Activated T-helper 1 cell treated with Interleukin-2 at 50 U/mL for 16 hours (primary cell): ENCODE measurements around the gene PRR27.

ENCODE experiments used
- DNase-seq: peaks from one replicate; pipeline ENCODE4 v3.0.0-alpha.2; 2020; ENCODE audit warnings: low read depth

PRR27 gene

DNA sequence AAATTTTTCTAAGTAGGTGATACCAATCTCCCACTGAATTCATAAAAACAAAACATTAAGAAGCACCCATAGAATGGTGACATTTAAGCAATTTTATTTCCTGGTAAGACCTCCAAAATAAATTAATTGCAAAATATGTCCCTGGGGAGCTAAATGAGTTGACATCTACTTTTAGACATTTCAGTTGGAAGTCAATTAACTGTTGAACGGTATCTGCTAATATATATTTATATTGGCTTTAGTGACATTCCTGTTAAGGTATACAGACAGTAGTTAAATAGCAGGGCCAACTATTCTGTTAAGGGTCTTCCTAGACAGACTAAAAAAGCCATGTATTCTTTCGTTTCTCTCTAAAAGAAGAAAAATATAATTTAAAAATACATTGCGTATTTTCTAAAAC is at the start of gene PRR27:
Gene PRR27 (plus strand): TSS at position 301 of the 400 bp plus-strand sequence. CDS start 139 bp downstream, outside the sequence.
- DNase-seq, result no peak

GRCh38 chr4:70110917-70111316 is 43.1 kb upstream of the PRR27 start:
- no peak for DNase-seq

GRCh38 chr4:70113656-70114055 is 40.4 kb upstream of the PRR27 start:
- DNase-seq, result no peak

DNA sequence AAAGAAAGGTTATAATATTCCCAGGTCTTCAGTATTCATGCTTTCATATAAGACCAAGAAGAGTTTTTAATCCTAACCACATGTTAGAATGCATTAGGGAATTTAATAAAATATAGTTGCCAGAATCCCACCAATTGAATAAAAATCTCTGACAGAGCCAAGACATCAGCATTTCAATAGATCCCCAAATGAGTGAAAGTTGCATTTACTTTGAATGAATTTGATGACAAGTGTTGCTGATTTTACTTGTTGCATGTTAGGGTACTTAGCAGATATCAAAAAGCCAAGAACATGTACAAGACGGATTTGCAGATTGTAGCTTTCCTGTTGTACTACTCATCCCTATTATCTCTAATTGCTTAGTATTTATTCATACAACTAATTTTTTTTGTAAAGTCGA is 39.9 kb upstream of the PRR27 start:
- no peak for DNase-seq

DNA sequence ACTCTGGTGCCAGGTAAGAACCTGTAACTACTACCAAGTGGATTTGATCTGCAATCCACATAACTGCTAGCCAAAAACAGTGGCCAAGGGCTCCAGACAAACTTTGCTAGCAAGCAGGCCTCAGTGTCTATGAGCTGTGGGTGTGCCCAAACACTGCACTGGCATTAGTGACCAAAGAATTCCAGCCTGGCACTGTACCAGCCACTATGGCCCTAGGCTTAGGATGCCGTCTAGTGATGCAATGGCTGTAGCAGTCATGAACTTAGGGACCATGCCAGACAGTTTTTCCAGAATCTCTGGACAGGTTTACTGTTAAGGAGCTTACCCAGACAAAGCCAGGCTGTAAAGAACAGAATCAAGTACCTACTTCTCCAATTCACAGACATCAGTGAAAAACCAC is 33.7 kb upstream of the PRR27 start:
- DNase-seq, result no peak

DNA sequence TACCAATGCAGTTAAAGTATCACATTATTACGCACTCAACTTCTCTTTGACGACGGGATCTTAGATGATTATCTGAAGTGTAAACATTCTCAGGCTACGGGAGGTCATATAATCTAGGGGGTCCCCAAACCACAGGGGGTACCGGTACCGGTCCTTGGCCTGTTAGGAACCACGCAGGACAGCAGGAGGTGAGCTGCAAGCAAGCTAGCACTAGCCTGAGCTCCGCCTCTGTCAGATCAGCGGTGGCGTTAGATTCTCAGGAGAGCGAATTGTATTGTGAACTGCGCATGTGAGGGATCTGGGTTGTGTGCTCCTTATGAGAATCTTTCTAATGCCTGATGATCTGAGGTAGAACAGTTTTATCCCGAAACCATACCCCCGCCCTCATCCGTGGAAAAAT is 20.6 kb upstream of the PRR27 start:
- DNase-seq, result no peak

DNA sequence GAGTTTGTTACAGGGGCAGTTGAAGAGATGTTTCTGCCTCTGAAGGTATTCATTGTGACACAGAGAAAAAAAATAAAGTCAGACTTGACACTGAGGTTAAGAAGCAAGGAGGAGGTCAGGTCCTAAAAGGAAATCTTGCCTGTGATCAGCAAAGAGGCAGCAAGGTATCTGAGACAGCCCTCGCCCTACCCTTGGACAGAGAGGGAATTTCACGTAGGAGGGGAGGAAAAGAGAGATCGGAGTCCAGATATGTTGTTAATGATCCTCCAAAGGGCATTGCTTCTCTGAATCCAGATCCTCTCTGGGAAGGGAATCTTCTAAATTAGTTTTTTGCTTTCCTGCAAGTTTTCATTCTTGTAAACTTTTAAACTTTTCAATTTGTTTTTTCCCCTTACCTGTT is 15.3 kb upstream of the PRR27 start:
- DNase-seq, result no peak

DNA sequence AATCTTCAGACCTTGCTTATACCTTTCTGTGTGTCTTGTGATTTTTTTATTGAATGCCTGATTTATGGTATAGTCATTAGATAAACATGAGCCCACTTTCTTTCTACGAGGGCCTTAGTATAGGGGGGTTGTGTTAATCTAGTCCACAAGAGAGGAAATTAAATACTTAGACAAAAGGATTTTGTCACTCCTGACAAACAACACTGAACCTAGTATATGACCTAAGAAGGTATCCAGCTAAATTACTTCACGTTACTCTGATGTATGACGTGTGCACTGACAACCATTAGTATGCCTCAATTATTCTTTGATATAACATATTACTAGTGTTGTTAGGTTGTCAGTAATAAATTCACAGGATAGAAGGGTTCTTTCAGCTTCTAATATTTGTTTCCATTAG is 2.8 kb upstream of the PRR27 start:
- DNase-seq, result no peak

DNA sequence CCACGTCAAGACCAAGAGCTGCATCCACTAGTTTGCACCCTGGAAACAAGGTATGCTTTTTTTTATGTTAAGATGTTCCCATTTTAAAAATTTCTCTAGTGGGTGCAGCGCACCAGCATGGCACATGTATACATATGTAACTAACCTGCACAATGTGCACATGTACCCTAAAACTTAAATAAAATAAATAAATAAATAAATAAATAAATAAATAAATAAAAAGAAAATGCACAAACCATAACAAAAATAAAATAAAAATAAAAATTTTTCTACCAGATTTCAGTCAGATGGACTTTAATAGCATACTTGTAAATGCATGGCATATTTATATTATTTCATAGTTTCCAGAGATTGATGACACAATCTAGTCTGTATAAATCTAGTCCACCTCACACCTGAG is 1.9 kb upstream of the PRR27 start:
- DNase-seq, result no peak

DNA sequence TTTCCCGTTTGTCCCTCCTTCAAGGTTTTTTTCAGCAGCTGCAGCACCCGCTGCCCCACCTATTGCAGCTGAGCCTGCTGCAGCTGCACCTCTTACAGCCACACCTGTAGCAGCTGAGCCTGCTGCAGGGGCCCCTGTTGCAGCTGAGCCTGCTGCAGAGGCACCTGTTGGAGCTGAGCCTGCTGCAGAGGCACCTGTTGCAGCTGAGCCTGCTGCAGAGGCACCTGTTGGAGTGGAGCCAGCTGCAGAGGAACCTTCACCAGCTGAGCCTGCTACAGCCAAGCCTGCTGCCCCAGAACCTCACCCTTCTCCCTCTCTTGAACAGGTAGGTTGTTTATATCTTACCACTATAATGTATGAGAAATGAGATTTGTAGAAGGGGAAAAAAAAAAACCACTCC is 4.5 kb downstream of the PRR27 start:
- DNase-seq, result no peak

- no peak for DNase-seq
Measured at GRCh38 chr4:70177090-70177489, 23.1 kb downstream of the PRR27 start.

DNA sequence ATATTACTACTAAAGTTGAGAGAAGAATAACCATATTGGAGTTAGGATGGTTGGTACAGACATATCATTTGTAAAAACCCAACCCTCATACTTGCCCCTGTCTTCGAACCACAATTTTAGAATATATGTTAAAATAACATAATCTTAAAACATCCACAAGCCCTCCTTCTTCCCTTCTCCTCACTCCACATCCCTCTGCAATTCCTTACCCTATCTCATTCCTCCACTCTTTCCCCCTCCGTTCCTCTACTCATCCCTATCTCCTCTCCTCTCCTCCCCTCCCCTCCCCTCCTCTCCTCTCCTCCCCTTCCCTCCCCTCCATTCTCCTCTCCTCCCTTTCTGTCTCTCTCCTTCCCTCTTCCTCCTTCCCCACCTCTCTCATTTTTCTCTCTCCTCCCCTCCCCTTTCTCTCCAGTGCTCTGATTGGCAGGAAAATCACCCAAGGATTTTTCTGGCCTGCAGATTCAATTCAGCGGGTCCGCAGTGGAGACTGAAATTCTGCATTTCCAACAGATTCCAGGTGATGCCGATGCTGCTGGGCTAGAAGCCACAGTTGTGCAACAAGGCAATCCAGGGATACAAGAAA is 24.1 kb downstream of the PRR27 start:
- DNase-seq, result no peak

DNA sequence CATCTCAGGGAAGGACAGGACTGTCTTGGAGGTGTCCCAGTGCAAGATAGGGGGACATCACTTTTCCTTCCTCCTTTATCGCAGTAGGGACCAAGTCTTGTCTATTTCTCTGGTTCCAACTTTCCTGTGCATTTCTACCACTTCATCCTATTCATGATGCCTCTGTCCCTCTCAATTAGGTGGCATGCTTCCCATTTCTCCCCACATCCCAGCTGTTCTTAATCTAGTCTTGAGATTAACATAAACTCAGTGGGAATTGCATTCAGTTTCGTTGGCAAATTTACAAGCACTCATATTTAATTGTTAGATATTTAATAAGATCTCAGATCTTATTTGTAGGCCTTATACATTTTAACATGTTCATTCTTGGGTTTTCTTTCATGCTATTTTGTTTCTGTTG is 25.8 kb downstream of the PRR27 start:
- DNase-seq, result no peak

- DNase-seq, result no peak
Measured at GRCh38 chr4:70181864-70182263, 27.8 kb downstream of the PRR27 start.

DNA sequence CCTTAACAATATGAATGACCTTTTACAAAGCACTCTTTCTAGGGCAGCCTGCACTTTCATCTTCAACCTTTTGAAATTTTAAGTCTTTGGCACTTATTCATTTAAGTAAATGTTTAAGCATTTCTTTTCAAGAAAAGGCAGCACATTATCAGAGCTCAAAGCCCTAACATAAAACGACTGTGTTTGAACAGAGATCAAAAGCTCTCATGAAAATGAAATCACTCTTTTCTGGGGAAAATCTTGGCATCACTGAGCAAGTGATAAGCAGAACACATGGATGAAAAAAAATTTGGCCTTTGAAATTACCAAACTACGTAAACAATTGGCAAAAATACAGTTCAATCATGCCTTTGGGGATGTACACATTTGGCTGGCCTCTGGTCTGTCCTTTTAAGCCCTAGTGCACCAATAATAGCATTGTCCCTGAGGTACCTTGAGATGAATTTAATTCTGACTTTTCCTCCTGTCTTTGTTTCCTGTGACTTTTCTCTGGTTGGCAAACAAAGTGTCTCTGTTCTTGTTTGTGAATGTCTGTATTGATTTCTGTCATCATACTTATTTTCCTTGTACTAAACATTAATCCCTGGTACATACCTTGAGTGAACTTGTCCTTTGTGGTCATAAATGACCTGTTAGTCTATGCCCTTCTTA is 28.6 kb downstream of the PRR27 start:
- no peak for DNase-seq

DNA sequence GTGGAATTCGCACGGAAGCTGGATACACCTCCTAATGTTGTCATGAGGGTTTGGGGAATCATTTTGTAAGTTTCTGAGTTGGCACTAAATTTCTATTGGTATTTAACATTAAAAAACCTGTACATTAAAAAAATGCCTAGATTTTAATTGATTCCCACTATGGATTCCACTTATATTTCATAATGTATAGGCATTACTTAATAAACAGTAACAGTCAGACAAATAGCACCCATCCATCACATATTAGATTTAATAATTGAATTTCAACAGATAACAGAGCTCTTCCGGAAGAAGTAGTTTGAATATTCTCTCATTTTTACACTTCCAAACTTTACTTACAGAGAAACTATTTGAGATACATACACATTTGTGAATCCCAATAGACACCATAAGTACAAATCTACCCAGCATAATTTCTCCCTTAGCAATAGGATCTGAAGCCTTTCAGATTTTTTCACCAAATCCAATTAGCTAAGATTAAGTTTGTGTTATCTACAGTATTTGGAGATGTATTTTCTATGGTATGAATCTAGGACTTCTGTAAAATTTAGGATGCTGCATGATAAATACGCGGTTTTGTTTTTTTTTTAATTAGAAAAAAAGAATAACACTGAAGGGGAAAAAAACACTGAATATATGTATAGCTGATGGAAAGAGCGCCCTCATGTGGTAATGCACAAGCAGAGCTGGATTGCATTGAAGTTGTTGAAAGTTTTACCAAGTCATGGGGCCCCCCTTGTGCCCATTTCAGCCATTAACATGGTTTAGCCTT is 29.3 kb downstream of the PRR27 start:
- no peak for DNase-seq

- no peak for DNase-seq
Measured at GRCh38 chr4:70183940-70184246, 29.9 kb downstream of the PRR27 start.

GRCh38 chr4:70187216-70187615 is 33.2 kb downstream of the PRR27 start:
- no peak for DNase-seq

- DNase-seq, result no peak
Measured at GRCh38 chr4:70190579-70190978, 36.5 kb downstream of the PRR27 start.

DNA sequence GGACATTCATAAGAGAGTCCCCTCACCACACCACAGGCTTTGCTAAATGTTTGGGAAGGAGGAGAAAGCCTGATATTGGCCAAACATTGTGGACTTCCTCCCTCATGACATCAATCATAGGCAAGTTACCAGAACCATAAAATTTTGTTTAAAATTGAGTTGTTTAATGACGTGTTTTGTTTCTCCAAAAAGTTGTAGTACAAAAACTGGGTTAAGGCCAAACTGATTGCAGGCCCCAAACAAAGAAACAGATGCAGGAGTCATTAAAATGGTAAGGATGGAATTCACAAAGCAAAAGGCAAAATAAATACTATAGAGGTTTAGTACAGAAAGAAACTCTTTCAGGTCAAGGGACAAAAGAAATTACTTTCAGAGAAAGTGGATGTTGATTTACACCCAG is 37.6 kb downstream of the PRR27 start:
- no peak for DNase-seq

- no peak for DNase-seq
Measured at GRCh38 chr4:70192895-70193294, 38.9 kb downstream of the PRR27 start.

GRCh38 chr4:70195425-70195824 is 41.4 kb downstream of the PRR27 start, which contains the start of gene ODAM:
Gene ODAM (plus strand): TSS chr4:70195725. CDS start chr4:70196544, 819 bp downstream.
- no peak for DNase-seq

DNA sequence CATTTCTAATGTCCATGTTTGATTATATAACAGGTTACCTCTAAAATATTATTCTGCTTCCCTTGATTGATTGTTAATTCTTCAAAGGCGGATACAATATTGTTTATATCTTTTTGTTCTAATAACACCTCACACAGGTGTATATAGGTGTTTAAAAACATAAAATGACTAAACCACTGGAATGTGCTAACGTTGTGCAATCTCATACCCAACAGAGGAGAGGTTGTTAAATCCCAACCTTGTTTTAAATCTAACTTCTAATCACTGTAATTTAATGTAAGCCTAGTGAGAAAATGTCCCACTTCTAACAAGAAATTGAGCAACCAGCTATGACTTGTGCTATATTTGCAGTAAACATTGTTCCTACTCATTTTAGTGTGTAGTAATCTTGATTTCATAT is 42.8 kb downstream of the PRR27 start:
- DNase-seq, result no peak

DNA sequence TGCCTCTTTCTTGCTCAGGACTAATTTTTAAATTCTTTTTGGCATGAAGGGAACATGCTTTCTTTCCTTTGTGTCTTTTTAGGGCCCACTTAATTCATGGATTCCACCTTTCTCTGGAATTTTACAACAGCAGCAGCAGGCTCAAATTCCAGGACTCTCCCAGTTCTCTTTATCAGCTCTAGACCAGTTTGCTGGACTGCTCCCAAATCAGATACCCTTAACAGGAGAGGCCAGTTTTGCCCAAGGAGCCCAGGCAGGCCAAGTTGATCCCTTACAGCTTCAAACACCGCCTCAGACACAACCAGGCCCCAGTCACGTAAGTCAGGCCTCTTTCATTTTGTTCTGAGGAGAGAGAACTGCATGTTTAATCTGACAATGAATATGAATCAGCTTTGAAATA is 43.8 kb downstream of the PRR27 start:
- DNase-seq, result no peak
